K562 (cell line): ENCODE results near the gene FRYL. TPM values are rescaled to one million over a fixed set of nuclear protein-coding genes. Genes with fewer than 3 reads are reported as not detected.

Experiments
- ATAC-seq: fragments of 200-7000 bp; cut with Tn5 transposase; 3 replicates; pipeline ENCODE4 v1.9.1; 2020; ENCODE audit warnings: moderate library complexity
- BruUV-seq: library from RNA; stranded (reverse); fragments of 400-500 nt; replicated peaks from 2 replicates; lab custom pipeline; 2021; lab: Mats Ljungman, UMichigan
- CTCF ChIA-PET: fragments of 300-600 bp; formaldehyde crosslinking; extraction: SDS; loops from one replicate; lab custom pipeline; 2021; ENCODE audit warnings: low intra/inter-chr PET ratio; lab: Yijun Ruan, JAX
- POLR2A ChIA-PET: fragments of 300-600, 350-650 bp; sonication (Branson Sonifier 250); formaldehyde crosslinking; extraction: SDS; loops from one replicate; lab custom pipeline; 2021; ENCODE audit warnings: antibody characterized with exemption, inconsistent platforms; lab: Yijun Ruan, JAX
- DNase-seq, 4 experiments: peaks; one replicate each; pipeline versions ENCODE4 v3.0.0 to v3.0.0-alpha.2; 2011 to 2018; ENCODE audit warnings: low spot score in 3 of 4, mixed read lengths in 3 of 4; ENCODE audit errors: extremely low read depth in 1 of 4
- FAIRE-seq: peaks from 2 replicates; lab custom pipeline; 2011; peaks lifted over from hg19 to GRCh38; lab: Jason Lieb, UNC
- H2AFZ ChIP-seq: 2 replicates; pipeline ENCODE4 v1.6.0; 2011; ENCODE audit warnings: low read depth, low read length, control low read depth, inconsistent platforms
- H3K27ac ChIP-seq: fragments of 200-600 bp; 3 replicates; pipeline ENCODE4 v1.8.0; 2011; ENCODE audit warnings: low read depth, mild to moderate bottlenecking, control low read depth, inconsistent platforms, low read length, moderate library complexity, mixed read lengths; ENCODE audit errors: extremely low read depth
- H3K27me3 ChIP-seq, 2 experiments: fragments of 300-600 bp in 1 of 2; 2 replicates in 1 of 2; 3 replicates in 1 of 2; pipeline versions ENCODE4 v1.6.0 to v1.8.0; 2011; ENCODE audit warnings: inconsistent platforms in 2 of 2, low read length in 2 of 2, mild to moderate bottlenecking in 1 of 2, mixed read lengths in 1 of 2, moderate library complexity in 1 of 2; ENCODE audit not compliant: control insufficient read depth in 2 of 2, insufficient read depth in 2 of 2
- H3K36me3 ChIP-seq: fragments of 300-600 bp; 3 replicates; pipeline ENCODE4 v1.8.0; 2011; ENCODE audit warnings: mild to moderate bottlenecking, low read length, inconsistent platforms; ENCODE audit not compliant: control insufficient read depth, insufficient read depth
- H3K4me1 ChIP-seq, 2 experiments: fragments of 200-600 bp in 1 of 2; replicated peaks in 1 of 2; 2 replicates in 1 of 2; 3 replicates in 1 of 2; pipeline versions ENCODE4 v1.5.1 to v1.8.0; 2011; ENCODE audit warnings: inconsistent platforms in 2 of 2, low read length in 2 of 2, mild to moderate bottlenecking in 1 of 2, mixed read lengths in 1 of 2, moderate library complexity in 1 of 2; ENCODE audit not compliant: control insufficient read depth in 2 of 2, insufficient read depth in 2 of 2
- H3K4me2 ChIP-seq: 2 replicates; pipeline ENCODE4 v1.6.1; 2011; ENCODE audit warnings: low read length, control low read depth, inconsistent platforms, mixed read lengths; ENCODE audit not compliant: insufficient read depth
- H3K4me3 ChIP-seq: fragments of 200-600 bp; sonication (generic), shearing (Covaris generic); 2 replicates; pipeline ENCODE4 v1.5.1; 2016; ENCODE audit warnings: control low read depth, inconsistent platforms
- H3K79me2 ChIP-seq: fragments of 200-600 bp; 3 replicates; pipeline ENCODE4 v1.8.0; 2011; ENCODE audit warnings: low read length, inconsistent platforms; ENCODE audit not compliant: control insufficient read depth, insufficient read depth
- H3K9ac ChIP-seq, 2 experiments: 2 replicates each; pipeline versions ENCODE4 v1.6.0 to v1.6.1; 2011; ENCODE audit warnings: low read depth in 2 of 2, low read length in 2 of 2, control low read depth in 1 of 2, inconsistent platforms in 1 of 2, mild to moderate bottlenecking in 1 of 2, mixed read lengths in 1 of 2; ENCODE audit not compliant: insufficient read depth in 1 of 2
- H3K9me1 ChIP-seq: one replicate; pipeline ENCODE4 v1.6.0; 2011; ENCODE audit warnings: inconsistent platforms, mild to moderate bottlenecking, low read length, moderate library complexity; ENCODE audit not compliant: control insufficient read depth, insufficient read depth
- H3K9me3 ChIP-seq: replicated peaks from 2 replicates; pipeline ENCODE4 v1.5.1; 2011; ENCODE audit warnings: low read depth, low read length, inconsistent platforms; ENCODE audit not compliant: control insufficient read depth, insufficient read depth
- H4K20me1 ChIP-seq: replicated peaks from 2 replicates; pipeline ENCODE4 v1.6.1; 2011; ENCODE audit warnings: low read length, inconsistent platforms, mixed read lengths; ENCODE audit not compliant: control insufficient read depth, insufficient read depth
- BRD4 ChIP-seq: fragments of 200-600 bp; sonication (generic); IDR thresholded peaks from 2 replicates; pipeline ENCODE4 v1.6.1; 2017; ENCODE audit warnings: inconsistent platforms
- CEBPB ChIP-seq: fragments of 450-650 bp; IDR thresholded peaks from 2 replicates; pipeline ENCODE4 v1.6.1; 2016; ENCODE audit warnings: missing genetic modification characterization, missing compliant biosample characterization
- HDAC1 ChIP-seq, 2 experiments: fragments of 450-650 bp; IDR thresholded peaks; 2 replicates each; pipeline ENCODE4 v1.6.1; 2016 to 2017; ENCODE audit warnings: inconsistent platforms in 1 of 2, mild to moderate bottlenecking in 1 of 2, moderate library complexity in 1 of 2
- HSF4 ChIP-seq: fragments of 250-450 bp; sonication (Bioruptor Pico); IDR thresholded peaks from 2 replicates; pipeline ENCODE4 v2.1.2; 2022; ENCODE audit warnings: mild to moderate bottlenecking, moderate library complexity, borderline replicate concordance
- ID3 ChIP-seq, 2 experiments: fragments of 250-450 bp in 1 of 2; fragments of 450-650 bp in 1 of 2; sonication (Bioruptor Pico) in 1 of 2; IDR thresholded peaks; 2 replicates each; pipeline versions ENCODE4 v1.6.1 to v1.8.0; 2016 to 2021; ENCODE audit warnings: mild to moderate bottlenecking in 2 of 2, moderate library complexity in 2 of 2, missing compliant biosample characterization in 1 of 2, missing genetic modification characterization in 1 of 2
- LEF1 ChIP-seq: fragments of 450-650 bp; IDR thresholded peaks from 2 replicates; pipeline ENCODE4 v1.6.1; 2016; ENCODE audit warnings: mild to moderate bottlenecking
- NCOA1 ChIP-seq: fragments of 450-650 bp; IDR thresholded peaks from 2 replicates; pipeline ENCODE4 v1.6.1; 2016; ENCODE audit warnings: low read depth
- NFIX ChIP-seq: fragments of 250-450 bp; sonication (Bioruptor Pico); IDR thresholded peaks from 2 replicates; pipeline ENCODE4 v1.4.0; 2020; ENCODE audit warnings: low read depth, mild to moderate bottlenecking, moderate library complexity
- NR2C1 ChIP-seq, 2 experiments: fragments of 450-650 bp; IDR thresholded peaks; 2 replicates each; pipeline ENCODE4 v1.6.1; 2017; ENCODE audit warnings: mild to moderate bottlenecking in 2 of 2, antibody characterized with exemption in 1 of 2, inconsistent platforms in 1 of 2, missing compliant biosample characterization in 1 of 2, missing genetic modification characterization in 1 of 2
- PRMT5 ChIP-seq: sonication (generic); formaldehyde crosslinking; IDR thresholded peaks from 2 replicates; pipeline ENCODE4 v1.5.0; 2020; ENCODE audit warnings: missing genetic modification reagents
- USF2 ChIP-seq: sonication (generic); formaldehyde crosslinking; IDR thresholded peaks from 2 replicates; pipeline ENCODE4 v1.5.0; 2020; ENCODE audit warnings: missing genetic modification reagents
- ZBTB17 ChIP-seq: fragments of 450-650 bp; formaldehyde crosslinking; IDR thresholded peaks from 2 replicates; pipeline ENCODE4 v1.4.0; 2020; ENCODE audit warnings: mild to moderate bottlenecking
- ZC3H11A ChIP-seq: IDR thresholded peaks from 2 replicates; pipeline ENCODE4 v1.6.1; 2012; ENCODE audit warnings: low read depth, low read length, improper control_type of control experiment
- ZNF512 ChIP-seq: IDR thresholded peaks from 2 replicates; pipeline ENCODE4 v1.6.1; 2016; ENCODE audit warnings: missing genetic modification characterization, missing compliant biosample characterization
- ZNF780A ChIP-seq: fragments of 250-450 bp; sonication (Bioruptor Pico); IDR thresholded peaks from 2 replicates; pipeline ENCODE4 v1.5.0; 2021; ENCODE audit warnings: mild to moderate bottlenecking
- ZNF79 ChIP-seq: fragments of 250-450 bp; sonication (Bioruptor Pico); IDR thresholded peaks from 2 replicates; pipeline ENCODE4 v1.4.0; 2020; ENCODE audit warnings: low read depth, mild to moderate bottlenecking, moderate library complexity
- WGBS: fragments of 100-300 bp; shearing (Covaris generic); methylation state at CpG from one replicate; pipeline ENCODE4 v1.1.6; 2016; ENCODE audit warnings: low coverage, mixed read lengths; ENCODE audit not compliant: insufficient coverage; ENCODE audit errors: missing lambda C conversion rate; 5-methylcytosine and 5-hydroxymethylcytosine counted together
- in situ Hi-C: fragments of 300-500 bp; cut with MboI; formaldehyde crosslinking; loops from 4 replicates; pipeline ENCODE4 v1.15.0; 2018; ENCODE audit warnings: inconsistent platforms, mixed read lengths
- intact Hi-C: fragments of 100-400 bp; cut with micrococcal nuclease; formaldehyde crosslinking; loops from 2 replicates; pipeline ENCODE4 v1.14.2; 2022
- polyA plus RNA-seq, 8 experiments: library from polyadenylated mRNA; depleted of rRNA in 4 of 8; stranded (reverse) in 5 of 8; unstranded in 3 of 8; fragments of >200 nt; fragmentation: Nextera tagmentation in 2 of 8; fragmentation: Illumina TruSeq in 1 of 8; extraction: Ambion mirVana in 2 of 8; extraction: Trizol in 1 of 8; gene quantifications; 2 replicates each; pipeline versions ENCODE4 v1.2.1 to v1.2.3, GENCODE V29; 2011 to 2014; ENCODE audit warnings: inconsistent platforms in 1 of 8, missing spikeins in 1 of 8
- total RNA-seq, 7 experiments: library from RNA; depleted of rRNA in 6 of 7; stranded (reverse); fragments of >200 nt in 6 of 7; fragmentation: Illumina TruSeq in 2 of 7; extraction: Trizol in 2 of 7; gene quantifications; 2 replicates each; pipeline versions ENCODE4 v1.2.1 to v1.2.3, GENCODE V29; 2011 to 2021; ENCODE audit warnings: low replicate concordance in 1 of 7
- TF ChIP-seq, protein P1 (sequence below): fragments of 250-450 bp; sonication (Bioruptor Pico); IDR thresholded peaks from 2 replicates; pipeline ENCODE4 v1.4.0; 2020; ENCODE audit warnings: mild to moderate bottlenecking, moderate library complexity

The FRYL gene
- total and polyA plus RNA-seq, 9 of the 15 experiments (the other 6 are each of a cell fraction or from before 2014, with no cell fraction given): 7.2 to 34.9 (median 15.9) TPM

DNA sequence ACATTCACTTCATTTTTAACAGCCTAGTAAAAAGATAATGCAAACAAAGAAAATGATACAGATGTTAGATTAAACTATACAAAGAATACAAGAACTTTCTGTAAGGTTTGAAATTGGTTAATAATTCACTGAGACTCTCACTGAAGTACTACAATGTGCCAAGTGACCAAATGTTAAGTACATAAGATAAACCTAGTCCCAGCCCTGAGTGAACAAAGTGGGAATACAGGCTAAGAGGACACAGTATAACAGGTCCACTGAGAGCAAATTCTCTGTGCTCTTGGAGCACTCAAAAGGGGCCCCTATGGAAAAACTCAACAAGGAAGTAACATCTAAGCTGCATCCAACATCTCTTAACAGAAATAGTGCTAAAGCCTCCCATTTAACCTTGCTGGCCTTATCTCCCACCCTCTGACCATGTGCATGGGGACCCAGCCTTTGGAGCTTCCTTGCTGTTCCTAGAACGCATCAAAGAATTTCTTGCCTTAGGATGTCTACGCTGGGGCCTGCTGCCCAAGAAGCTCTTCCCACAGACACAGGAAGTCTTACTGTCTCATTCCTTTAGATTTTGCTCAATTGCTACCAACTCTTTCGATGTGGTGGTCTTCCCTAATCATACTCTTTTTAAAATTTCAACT is 176.6 kb downstream of the FRYL start:
- in situ Hi-C loops: no loop called here
- POLR2A ChIA-PET: interaction anchor here (1.9 kb wide), 1 partner anchor 11 kb away, joined by 6 read pairs; no protein-coding TSS in a partner anchor
- CTCF ChIA-PET: no interaction called here

More for the DNA sequence above, 176.6 kb downstream of the FRYL start:
- no peak overlapping the region for H3K9ac ChIP-seq
- no peaks in the 10 kb centered on the region for H4K20me1 ChIP-seq
- H3K9me1 ChIP-seq: no peaks in the 10 kb centered on the region
- WGBS: 63% methylated on average over 3 of the region's 3 CpGs
- no peak for FAIRE-seq
- no peaks in the 10 kb centered on the region; a peak in 1 of 5 replicates for H3K4me1 ChIP-seq
- intact Hi-C loops: no loop called here
- TF ChIP-seq NCOA1 (no peak), ZC3H11A (no peak), BRD4 (no peak), ZNF780A (no peak), ID3 (CRISPR knock-in tag; IDR thresholded peaks at IDR 0.05) (no peak), ID3 (tag; IDR thresholded peaks at IDR 0.05) (no peak), HDAC1 (IDR thresholded peaks at IDR 0.05) (no peak), USF2 (CRISPR knock-in tag) (no peak), ZBTB17 (no peak), NFIX (CRISPR knock-in tag) (no peak), ZNF79 (CRISPR knock-in tag) (no peak), HSF4 (CRISPR knock-in tag) (no peak), LEF1 (no peak), ZNF512 (tag) (no peak), PRMT5 (CRISPR knock-in tag) (no peak), NR2C1 (IDR thresholded peaks at IDR 0.05) (no peak), NR2C1 (tag; IDR thresholded peaks at IDR 0.05) (no peak), CEBPB (tag) (no peak)
- TF ChIP-seq, protein P1, sequence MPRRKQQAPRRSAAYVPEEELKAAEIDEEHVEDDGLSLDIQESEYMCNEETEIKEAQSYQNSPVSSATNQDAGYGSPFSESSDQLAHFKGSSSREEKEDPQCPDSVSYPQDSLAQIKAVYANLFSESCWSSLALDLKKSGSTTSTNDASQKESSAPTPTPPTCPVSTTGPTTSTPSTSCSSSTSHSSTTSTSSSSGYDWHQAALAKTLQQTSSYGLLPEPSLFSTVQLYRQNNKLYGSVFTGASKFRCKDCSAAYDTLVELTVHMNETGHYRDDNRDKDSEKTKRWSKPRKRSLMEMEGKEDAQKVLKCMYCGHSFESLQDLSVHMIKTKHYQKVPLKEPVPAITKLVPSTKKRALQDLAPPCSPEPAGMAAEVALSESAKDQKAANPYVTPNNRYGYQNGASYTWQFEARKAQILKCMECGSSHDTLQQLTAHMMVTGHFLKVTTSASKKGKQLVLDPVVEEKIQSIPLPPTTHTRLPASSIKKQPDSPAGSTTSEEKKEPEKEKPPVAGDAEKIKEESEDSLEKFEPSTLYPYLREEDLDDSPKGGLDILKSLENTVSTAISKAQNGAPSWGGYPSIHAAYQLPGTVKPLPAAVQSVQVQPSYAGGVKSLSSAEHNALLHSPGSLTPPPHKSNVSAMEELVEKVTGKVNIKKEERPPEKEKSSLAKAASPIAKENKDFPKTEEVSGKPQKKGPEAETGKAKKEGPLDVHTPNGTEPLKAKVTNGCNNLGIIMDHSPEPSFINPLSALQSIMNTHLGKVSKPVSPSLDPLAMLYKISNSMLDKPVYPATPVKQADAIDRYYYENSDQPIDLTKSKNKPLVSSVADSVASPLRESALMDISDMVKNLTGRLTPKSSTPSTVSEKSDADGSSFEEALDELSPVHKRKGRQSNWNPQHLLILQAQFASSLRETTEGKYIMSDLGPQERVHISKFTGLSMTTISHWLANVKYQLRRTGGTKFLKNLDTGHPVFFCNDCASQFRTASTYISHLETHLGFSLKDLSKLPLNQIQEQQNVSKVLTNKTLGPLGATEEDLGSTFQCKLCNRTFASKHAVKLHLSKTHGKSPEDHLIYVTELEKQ (CRISPR knock-in tag): no peak
- TF ChIP-seq, all 486 proteins: peak for 0
- Histone ChIP-seq H3K9me3 (no peaks in the 10 kb centered on the region), H2AFZ (no peak overlapping the region), H3K27me3 (no peaks in the 10 kb centered on the region), H3K4me3 (no peak overlapping the region), H3K36me3 (peaks cover 9% of the 10 kb centered on the region; the same call in 2 of the 3 replicates), H3K79me2 (no peaks in the 10 kb centered on the region), H3K27ac (no peak overlapping the region), H3K4me2 (no peak overlapping the region)
- no TSS peak for BruUV-seq
- ATAC-seq (peak; percentile 69), DNase-seq (no peak)
